ENCODE measurements around the gene ZNHIT2. TPM values are rescaled to one million over a fixed set of nuclear protein-coding genes. Genes with fewer than 3 reads are reported as not detected.
A peak's percentile ranks its signal among the peaks of the same experiment; 100 is the strongest.

The ZNHIT2 gene
- total and polyA plus RNA-seq, 2 of the 13 experiments (the other 11 are each of a cell fraction or from before 2014, with no cell fraction given), result 1.1 to 6.5 TPM

DNA sequence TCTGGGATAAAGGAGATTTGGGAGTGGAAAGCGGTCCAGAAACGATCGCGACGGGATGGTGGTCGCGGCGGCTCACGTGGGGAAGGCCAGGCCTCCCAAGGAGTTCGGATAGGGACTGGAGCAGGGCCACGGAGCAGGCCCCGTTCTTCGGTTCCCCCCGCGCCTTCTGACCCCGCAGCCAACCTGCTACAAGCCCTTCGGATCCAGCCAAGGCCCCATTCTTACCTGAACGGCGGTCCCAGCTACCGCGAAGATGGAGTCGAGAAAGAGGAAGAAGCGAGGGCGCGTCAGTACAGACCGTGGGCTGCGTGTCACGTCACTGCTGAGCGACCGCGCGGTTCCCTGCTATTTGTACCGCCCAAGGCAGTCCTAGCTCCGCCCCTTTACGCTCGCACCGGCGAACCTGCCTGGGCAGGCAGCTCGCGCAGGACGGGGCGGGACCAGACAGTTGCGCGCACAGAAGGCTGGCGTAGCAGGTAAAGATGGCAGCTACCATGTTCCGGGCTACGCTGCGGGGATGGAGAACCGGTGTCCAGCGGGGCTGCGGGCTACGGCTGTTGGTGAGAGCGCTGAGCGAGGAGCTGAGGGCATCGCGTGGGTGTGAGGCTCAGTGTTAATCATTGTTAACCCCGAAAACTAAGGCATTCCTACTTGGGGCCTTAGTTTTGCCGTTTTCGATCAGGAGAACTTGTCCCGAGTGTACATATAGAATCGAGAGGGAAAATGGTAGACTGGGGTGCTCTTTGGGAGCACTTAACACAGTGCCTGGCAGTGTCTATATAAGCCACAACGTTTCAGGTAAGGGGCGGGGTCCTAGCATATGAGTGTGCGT is 4.6 kb upstream of the ZNHIT2 start, which contains the start of the genes FAU and MRPL49:
FAU (minus strand) TSS at position 270 of the 832 bp plus-strand sequence. CDS start 321 bp downstream, outside the sequence.
MRPL49 (plus strand) TSS at position 457 of the 832 bp plus-strand sequence; CDS start at position 483, 26 bp downstream.
- Histone ChIP-seq H3K4me2 (ENCODE audit: low read depth, low read length) (peak within 1 kb of the TSS; percentile 96), H3K9ac (ENCODE audit: insufficient read depth, low read depth, low read length) (peak within 1 kb of the TSS; percentile 95), H3K4me3 (replicated peaks in 1 of 3; ENCODE audit: insufficient read depth in 1 of 3, low read depth in 2 of 3, low read length in 3 of 3) (peak within 1 kb of the TSS; percentile 79 to 91 (median 81)), H3K27ac (ENCODE audit: extremely low read length, insufficient read depth, low read length) (peak within 1 kb of the TSS; percentile 76), H3K79me2 (ENCODE audit: insufficient read depth, low read length) (peaks cover 44% of the 10 kb centered on the region), H3K9me3 (ENCODE audit: low read length) (no peaks in the 10 kb centered on the region), H3K36me3 (replicated peaks in 1 of 2; ENCODE audit: control insufficient read depth in 1 of 2, insufficient read depth in 2 of 2, low read length in 2 of 2) (peaks cover 20 to 50% of the 10 kb centered on the region in 2 experiments), H3K27me3 (ENCODE audit: control insufficient read depth in 1 of 2, insufficient read depth in 2 of 2, low read length in 2 of 2) (no peaks in the 10 kb centered on the region; a peak in 1 of 5 replicates), H2AFZ (ENCODE audit: low read length) (no peak within 1 kb of the TSS), H4K20me1 (ENCODE audit: insufficient read depth, low read length) (no peaks in the 10 kb centered on the region), H3K4me1 (ENCODE audit: insufficient read depth, low read length) (peaks cover 37% of the 10 kb centered on the region)
- FAIRE-seq, result peak; percentile 80
- ChIA-PET POLR2A (interaction anchor here (0.5 to 4.9 kb wide), 36 partner anchors 9 to 530 kb away, joined by 3 to 105 read pairs (median 4); partner anchors contain the start of genes ARL2, BATF2, CAPN1 and DPF2), CTCF (ENCODE audit: low intra/inter-chr PET ratio, low total read pairs) (no interaction called here)
- peak; percentile 83 for ATAC-seq
- DNase-seq (ENCODE audit: low spot score), result peak; percentile 93
- 2% methylated on average over 55 of the region's 64 CpGs for WGBS (ENCODE audit: low lambda C conversion rate)
- in situ Hi-C loops (cut with HindIII; ENCODE audit: extremely low pct_ligation_motif_present, low pct_unique_long_range_greater_than_20kb) (no loop called here), intact Hi-C loops (cut with micrococcal nuclease; ENCODE audit: unreplicated experiment) (no loop called here)
- BruUV-seq (replicated peaks), result TSS peak; percentile 78
- TF ChIP-seq ZNF605 (CRISPR knock-in tag; IDR thresholded peaks at IDR 0.05) (peak; percentile 92), ZNF550 (CRISPR knock-in tag; IDR thresholded peaks at IDR 0.05; ENCODE audit: borderline replicate concordance) (0 out of 2 replicates have a peak, but pooled peaks have one; percentile 63), ZNF138 (CRISPR knock-in tag; IDR thresholded peaks at IDR 0.05; ENCODE audit: low read depth) (peak; percentile 69), PRDM10 (CRISPR knock-in tag; IDR thresholded peaks at IDR 0.05; ENCODE audit: low read depth) (peak; percentile 74; the same call in 1 of the 2 replicates), ZFP41 (CRISPR knock-in tag; IDR thresholded peaks at IDR 0.05; ENCODE audit: borderline replicate concordance) (peak; percentile 42; the same call in 1 of the 2 replicates), SNAPC5 (CRISPR knock-in tag; IDR thresholded peaks at IDR 0.05; ENCODE audit: borderline replicate concordance) (no peak), PHB2 (IDR thresholded peaks at IDR 0.05; ENCODE audit: partially characterized antibody) (no peak), SALL2 (CRISPR knock-in tag; IDR thresholded peaks at IDR 0.05) (peak; percentile 77; the same call in 1 of the 2 replicates), ZHX2 (IDR thresholded peaks at IDR 0.05; ENCODE audit: low read depth) (peak; percentile 97), ZHX2 (CRISPR knock-in tag; IDR thresholded peaks at IDR 0.05; ENCODE audit: borderline replicate concordance) (no peak), ZNF33B (CRISPR knock-in tag; IDR thresholded peaks at IDR 0.05) (no peak; the same call in 1 of the 2 replicates), TBX3 (IDR thresholded peaks at IDR 0.05; ENCODE audit: borderline replicate concordance) (no peak)
